ENCODE measurements around the gene SLU7.

The SLU7 gene

DNA sequence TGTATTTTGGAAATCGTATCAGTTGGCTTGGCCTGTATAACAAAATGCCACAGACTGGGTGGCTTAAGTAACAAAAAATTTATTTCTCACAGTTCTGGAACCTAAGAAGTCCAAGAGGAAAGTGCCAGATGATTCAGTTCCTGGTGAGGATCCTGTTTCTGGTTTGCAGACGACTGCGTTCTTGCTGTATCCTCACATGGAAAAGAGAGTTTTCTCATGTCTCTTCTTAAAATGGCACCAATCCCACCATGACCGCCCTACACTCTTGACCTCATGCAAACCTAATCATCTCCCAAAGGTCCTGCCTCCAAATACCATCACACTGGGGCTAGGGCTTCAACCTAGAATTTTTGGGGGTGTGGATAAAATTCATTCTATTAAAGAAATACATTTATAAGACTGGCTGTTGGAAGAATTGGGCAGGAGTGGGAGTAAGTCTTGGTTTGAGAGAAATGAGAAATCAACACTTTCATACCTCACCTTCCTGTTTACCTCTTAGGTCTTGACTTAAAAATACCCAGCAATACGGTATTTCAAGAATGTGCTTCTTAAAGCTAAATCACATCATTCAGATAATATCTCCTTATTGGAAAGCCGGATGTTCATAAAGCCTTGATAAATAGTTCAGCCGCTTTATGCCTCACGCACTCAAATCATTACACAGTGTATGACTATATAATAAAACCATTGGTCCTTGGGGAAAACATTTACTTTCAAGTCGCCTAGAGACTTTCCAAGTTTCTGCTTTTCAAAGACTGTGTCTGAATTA is 31.5 kb upstream of the SLU7 start:
- WGBS, 2 donors (ENCODE audit: extremely low coverage in 2 of 2, insufficient read length in 2 of 2, insufficient replicate concordance in 1 of 2): no CpG with 5 or more reads among the region's 9 CpGs

DNA sequence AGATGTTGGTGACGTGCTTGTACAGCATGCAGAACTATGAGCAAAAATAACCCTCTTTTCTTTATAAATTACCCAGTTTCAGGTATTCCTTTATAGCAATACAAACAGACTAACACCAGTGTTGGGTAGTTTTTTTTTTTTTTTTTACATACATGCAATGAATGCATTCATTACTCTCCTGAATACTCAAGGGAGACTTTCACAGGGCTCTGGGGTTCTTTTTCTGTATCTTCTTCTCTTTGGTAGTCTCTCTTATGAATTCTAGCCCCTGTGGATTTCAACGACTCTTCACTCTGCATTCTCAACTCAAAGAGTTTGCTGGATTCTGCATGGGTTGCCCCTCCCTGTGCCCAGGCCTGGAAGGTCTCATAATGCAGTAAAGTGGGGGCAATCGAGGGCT is 30.6 kb upstream of the SLU7 start:
- H2BK5ac ChIP-seq (ENCODE audit: low read length): no peak overlapping the region
- H2AFZ ChIP-seq (ENCODE audit: low read length): no peak overlapping the region
- H3K4me2 ChIP-seq (ENCODE audit: insufficient read depth, low read length, poor library complexity, severe bottlenecking): no peak overlapping the region
- H3K4ac ChIP-seq (ENCODE audit: low read length): no peak overlapping the region
- H2BK15ac ChIP-seq (ENCODE audit: low read length): no peak overlapping the region
- H3K9ac ChIP-seq (ENCODE audit: low read depth, low read length, poor library complexity): no peak overlapping the region
- no peak overlapping the region for H2BK120ac ChIP-seq (ENCODE audit: low read depth, low read length)
- H3K4me1 ChIP-seq (ENCODE audit: control insufficient read depth in 2 of 2, insufficient read depth in 1 of 2, low read depth in 1 of 2, low read length in 2 of 2): no peaks in the 10 kb centered on the region
- no peak overlapping the region for H3K14ac ChIP-seq (ENCODE audit: low read length)
- no peaks in the 10 kb centered on the region for H3K79me1 ChIP-seq (ENCODE audit: low read depth, low read length)
- no peak for DNase-seq (ENCODE audit: low spot score)
- no peak overlapping the region for H4K91ac ChIP-seq (ENCODE audit: low read depth, low read length, poor library complexity)
- no CpG with 5 or more reads among the region's 3 CpGs for WGBS, 2 donors (ENCODE audit: extremely low coverage in 2 of 2, insufficient read length in 2 of 2, insufficient replicate concordance in 1 of 2)
- H3K4me3 ChIP-seq (ENCODE audit: low read length in 2 of 2): no peak overlapping the region
- H2AK5ac ChIP-seq (ENCODE audit: low read depth, low read length): no peak overlapping the region
- H4K8ac ChIP-seq (ENCODE audit: low read depth, low read length): no peak overlapping the region
- H3K27me3 ChIP-seq (ENCODE audit: control insufficient read depth in 3 of 3, insufficient read depth in 3 of 3, low read depth in 1 of 3, low read length in 3 of 3): no peaks in the 10 kb centered on the region
- no peak overlapping the region for H3K27ac ChIP-seq (replicated peaks; ENCODE audit: low read length)
- no peak overlapping the region for H3K18ac ChIP-seq (ENCODE audit: low read length)
- no peak overlapping the region for H3K23ac ChIP-seq (ENCODE audit: low read depth, low read length, poor library complexity)
- no peak overlapping the region for H2BK12ac ChIP-seq (ENCODE audit: low read length)
- H3K9me3 ChIP-seq (replicated peaks in 1 of 2; ENCODE audit: control insufficient read depth in 2 of 2, insufficient read depth in 1 of 2, low read depth in 1 of 2, low read length in 2 of 2): no peaks in the 10 kb centered on the region
- no peaks in the 10 kb centered on the region for H3K36me3 ChIP-seq (replicated peaks in 1 of 2; ENCODE audit: control insufficient read depth in 2 of 2, insufficient read depth in 2 of 2, low read length in 2 of 2)

More for the DNA sequence above, 31.5 kb upstream of the SLU7 start:
- Histone ChIP-seq H2BK15ac (ENCODE audit: low read length) (no peak overlapping the region), H3K36me3 (replicated peaks in 1 of 2; ENCODE audit: control insufficient read depth in 2 of 2, insufficient read depth in 2 of 2, low read length in 2 of 2) (no peaks in the 10 kb centered on the region), H3K9me3 (replicated peaks in 1 of 2; ENCODE audit: control insufficient read depth in 2 of 2, insufficient read depth in 1 of 2, low read depth in 1 of 2, low read length in 2 of 2) (no peaks in the 10 kb centered on the region), H3K4me3 (ENCODE audit: low read length in 2 of 2) (no peak overlapping the region), H3K14ac (ENCODE audit: low read length) (no peak overlapping the region), H4K8ac (ENCODE audit: low read depth, low read length) (no peak overlapping the region), H3K79me1 (ENCODE audit: low read depth, low read length) (no peaks in the 10 kb centered on the region), H3K4me2 (ENCODE audit: insufficient read depth, low read length, poor library complexity, severe bottlenecking) (no peak overlapping the region), H4K91ac (ENCODE audit: low read depth, low read length, poor library complexity) (no peak overlapping the region), H3K18ac (ENCODE audit: low read length) (no peak overlapping the region), H3K27ac (replicated peaks; ENCODE audit: low read length) (no peak overlapping the region), H3K23ac (ENCODE audit: low read depth, low read length, poor library complexity) (no peak overlapping the region), H3K4me1 (ENCODE audit: control insufficient read depth in 2 of 2, insufficient read depth in 1 of 2, low read depth in 1 of 2, low read length in 2 of 2) (no peaks in the 10 kb centered on the region), H2BK120ac (ENCODE audit: low read depth, low read length) (no peak overlapping the region), H3K9ac (ENCODE audit: low read depth, low read length, poor library complexity) (no peak overlapping the region), H2AFZ (ENCODE audit: low read length) (no peak overlapping the region), H3K4ac (ENCODE audit: low read length) (no peak overlapping the region), H2BK5ac (ENCODE audit: low read length) (no peak overlapping the region), H2AK5ac (ENCODE audit: low read depth, low read length) (no peak overlapping the region), H2BK12ac (ENCODE audit: low read length) (no peak overlapping the region), H3K27me3 (ENCODE audit: control insufficient read depth in 3 of 3, insufficient read depth in 3 of 3, low read depth in 1 of 3, low read length in 3 of 3) (no peaks in the 10 kb centered on the region)
- DNase-seq (ENCODE audit: low spot score): no peak

DNA sequence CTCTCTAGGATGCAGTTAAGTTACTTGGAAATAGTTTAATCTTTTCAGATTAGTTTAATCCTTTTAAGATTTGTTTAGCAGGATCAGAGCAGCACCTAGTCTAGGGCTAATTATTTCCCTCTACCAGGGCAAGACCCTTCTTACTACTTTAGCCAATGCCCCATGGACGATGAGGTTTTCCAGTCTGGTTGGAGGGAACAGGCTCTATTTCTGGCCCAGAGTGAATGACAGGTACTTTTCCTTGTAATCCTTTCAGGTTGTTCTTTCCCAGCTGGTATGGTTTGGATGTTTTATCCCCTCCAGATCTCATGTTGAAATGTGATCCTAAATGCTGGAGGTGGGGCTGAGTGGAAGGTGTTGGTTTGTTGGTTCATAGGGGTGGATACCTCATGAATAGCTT is 30.0 kb upstream of the SLU7 start:
- no peaks in the 10 kb centered on the region for H3K27me3 ChIP-seq (ENCODE audit: control insufficient read depth in 3 of 3, insufficient read depth in 3 of 3, low read depth in 1 of 3, low read length in 3 of 3)
- H2AFZ ChIP-seq (ENCODE audit: low read length): no peak overlapping the region
- DNase-seq (ENCODE audit: low spot score): no peak
- H2BK12ac ChIP-seq (ENCODE audit: low read length): no peak overlapping the region
- no peaks in the 10 kb centered on the region for H3K9me3 ChIP-seq (replicated peaks in 1 of 2; ENCODE audit: control insufficient read depth in 2 of 2, insufficient read depth in 1 of 2, low read depth in 1 of 2, low read length in 2 of 2)
- H2BK120ac ChIP-seq (ENCODE audit: low read depth, low read length): no peak overlapping the region
- no peak overlapping the region for H2BK5ac ChIP-seq (ENCODE audit: low read length)
- no peaks in the 10 kb centered on the region for H3K4me1 ChIP-seq (ENCODE audit: control insufficient read depth in 2 of 2, insufficient read depth in 1 of 2, low read depth in 1 of 2, low read length in 2 of 2)
- no peak overlapping the region for H4K8ac ChIP-seq (ENCODE audit: low read depth, low read length)
- no CpG with 5 or more reads among the region's 1 CpG for WGBS, 2 donors (ENCODE audit: extremely low coverage in 2 of 2, insufficient read length in 2 of 2, insufficient replicate concordance in 1 of 2)
- no peaks in the 10 kb centered on the region for H3K36me3 ChIP-seq (replicated peaks in 1 of 2; ENCODE audit: control insufficient read depth in 2 of 2, insufficient read depth in 2 of 2, low read length in 2 of 2)
- H3K23ac ChIP-seq (ENCODE audit: low read depth, low read length, poor library complexity): no peak overlapping the region
- no peak overlapping the region for H3K9ac ChIP-seq (ENCODE audit: low read depth, low read length, poor library complexity)
- H2AK5ac ChIP-seq (ENCODE audit: low read depth, low read length): no peak overlapping the region
- H3K4ac ChIP-seq (ENCODE audit: low read length): no peak overlapping the region
- H3K14ac ChIP-seq (ENCODE audit: low read length): no peak overlapping the region
- H3K18ac ChIP-seq (ENCODE audit: low read length): no peak overlapping the region
- H3K79me1 ChIP-seq (ENCODE audit: low read depth, low read length): no peaks in the 10 kb centered on the region
- no peak overlapping the region for H4K91ac ChIP-seq (ENCODE audit: low read depth, low read length, poor library complexity)
- no peak overlapping the region for H3K4me3 ChIP-seq (ENCODE audit: low read length in 2 of 2)
- H2BK15ac ChIP-seq (ENCODE audit: low read length): no peak overlapping the region
- H3K4me2 ChIP-seq (ENCODE audit: insufficient read depth, low read length, poor library complexity, severe bottlenecking): no peak overlapping the region
- no peak overlapping the region for H3K27ac ChIP-seq (replicated peaks; ENCODE audit: low read length)

DNA sequence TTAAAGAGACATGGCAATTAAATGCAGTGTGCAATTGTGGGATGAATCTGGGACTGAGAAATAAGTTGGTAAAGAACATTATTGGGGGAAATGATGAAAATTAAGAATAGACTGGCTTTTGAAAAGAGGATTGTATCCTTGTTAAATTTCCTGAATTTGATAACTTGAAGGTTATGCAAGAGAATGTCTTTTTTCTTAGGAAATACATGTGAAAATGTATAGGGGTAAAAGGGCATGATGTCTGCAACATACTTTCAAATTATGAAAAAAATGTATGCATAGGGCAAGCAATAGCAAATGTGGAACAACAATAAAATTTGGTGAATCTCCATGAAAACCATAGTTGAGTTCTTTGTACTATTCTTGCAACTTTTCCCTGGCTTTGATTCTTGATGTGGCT is 26.9 kb upstream of the SLU7 start:
- Histone ChIP-seq H2AFZ (ENCODE audit: low read length) (no peak overlapping the region), H3K79me1 (ENCODE audit: low read depth, low read length) (no peaks in the 10 kb centered on the region), H3K9me3 (replicated peaks in 1 of 2; ENCODE audit: control insufficient read depth in 2 of 2, insufficient read depth in 1 of 2, low read depth in 1 of 2, low read length in 2 of 2) (no peaks in the 10 kb centered on the region), H3K18ac (ENCODE audit: low read length) (no peak overlapping the region), H3K23ac (ENCODE audit: low read depth, low read length, poor library complexity) (no peak overlapping the region), H3K4me1 (ENCODE audit: control insufficient read depth in 2 of 2, insufficient read depth in 1 of 2, low read depth in 1 of 2, low read length in 2 of 2) (peaks cover 4 to 5% of the 10 kb centered on the region in 2 donors), H3K4me2 (ENCODE audit: insufficient read depth, low read length, poor library complexity, severe bottlenecking) (no peak overlapping the region), H3K27ac (replicated peaks; ENCODE audit: low read length) (no peak overlapping the region), H2BK120ac (ENCODE audit: low read depth, low read length) (no peak overlapping the region), H3K9ac (ENCODE audit: low read depth, low read length, poor library complexity) (no peak overlapping the region), H2AK5ac (ENCODE audit: low read depth, low read length) (no peak overlapping the region), H3K4ac (ENCODE audit: low read length) (no peak overlapping the region), H2BK5ac (ENCODE audit: low read length) (no peak overlapping the region), H2BK15ac (ENCODE audit: low read length) (no peak overlapping the region), H4K8ac (ENCODE audit: low read depth, low read length) (no peak overlapping the region), H2BK12ac (ENCODE audit: low read length) (no peak overlapping the region), H3K14ac (ENCODE audit: low read length) (no peak overlapping the region), H3K4me3 (ENCODE audit: low read length in 2 of 2) (no peak overlapping the region), H3K27me3 (ENCODE audit: control insufficient read depth in 3 of 3, insufficient read depth in 3 of 3, low read depth in 1 of 3, low read length in 3 of 3) (no peaks in the 10 kb centered on the region), H4K91ac (ENCODE audit: low read depth, low read length, poor library complexity) (no peak overlapping the region), H3K36me3 (replicated peaks in 1 of 2; ENCODE audit: control insufficient read depth in 2 of 2, insufficient read depth in 2 of 2, low read length in 2 of 2) (no peaks in the 10 kb centered on the region)
- no peak for DNase-seq (ENCODE audit: low spot score)
